HepG2 (cell line): ENCODE data around the gene TNFRSF25. TPM values are rescaled to one million over a fixed set of nuclear protein-coding genes. Genes with fewer than 3 reads are reported as not detected.

ENCODE experiments used
- ATAC-seq: fragments of 200-7000 bp; cut with Tn5 transposase; 3 replicates; pipeline ENCODE4 v1.9.1; 2020; ENCODE audit warnings: mild to moderate bottlenecking, moderate library complexity
- BruUV-seq: library from RNA; stranded (reverse); fragments of 400-500 nt; replicated peaks from 2 replicates; lab custom pipeline; 2021; lab: Mats Ljungman, UMichigan
- CTCF ChIA-PET: fragments of 300-600 bp; formaldehyde crosslinking; extraction: SDS; loops from one replicate; lab custom pipeline; 2021; ENCODE audit warnings: low total read pairs, inconsistent platforms, low intra/inter-chr PET ratio; lab: Yijun Ruan, JAX
- POLR2A ChIA-PET: fragments of 350-600 bp; sonication (Branson Sonifier 250); formaldehyde crosslinking; loops from one replicate; lab custom pipeline; 2020; ENCODE audit warnings: antibody characterized with exemption, inconsistent platforms; lab: Yijun Ruan, JAX
- DNase-seq: peaks from one replicate; pipeline ENCODE4 v3.0.0-alpha.2; 2015; ENCODE audit warnings: low spot score
- FAIRE-seq: peaks from 3 replicates; lab custom pipeline; 2011; peaks lifted over from hg19 to GRCh38; lab: Jason Lieb, UNC
- H2AFZ ChIP-seq: one replicate; pipeline ENCODE4 v1.6.1; 2011; ENCODE audit warnings: low read length, inconsistent platforms
- H3K27ac ChIP-seq: fragments of 300-600 bp; 3 replicates; pipeline ENCODE4 v1.8.0; 2011; ENCODE audit warnings: mixed run types, mild to moderate bottlenecking, mixed read lengths, low read length, inconsistent platforms; ENCODE audit not compliant: insufficient read depth; ENCODE audit errors: extremely low read length
- H3K27me3 ChIP-seq, 2 experiments: fragments of 200-600 bp in 1 of 2; 2 replicates in 1 of 2; 3 replicates in 1 of 2; pipeline versions ENCODE4 v1.6.0 to v1.8.0; 2011; ENCODE audit warnings: low read length in 2 of 2, mild to moderate bottlenecking in 2 of 2, moderate library complexity in 2 of 2, inconsistent platforms in 1 of 2; ENCODE audit not compliant: insufficient read depth in 2 of 2, control insufficient read depth in 1 of 2
- H3K36me3 ChIP-seq, 2 experiments: fragments of 200-600 bp in 1 of 2; replicated peaks in 1 of 2; 2 replicates in 1 of 2; 3 replicates in 1 of 2; pipeline versions ENCODE4 v1.5.1 to v1.8.0; 2011; ENCODE audit warnings: low read length in 2 of 2, inconsistent platforms in 1 of 2; ENCODE audit not compliant: insufficient read depth in 2 of 2, control insufficient read depth in 1 of 2
- H3K4me1 ChIP-seq: 2 replicates; pipeline ENCODE4 v1.5.1; 2012; ENCODE audit warnings: low read length, inconsistent platforms; ENCODE audit not compliant: insufficient read depth
- H3K4me2 ChIP-seq: 2 replicates; pipeline ENCODE4 v1.6.0; 2011; ENCODE audit warnings: low read depth, low read length, inconsistent platforms
- H3K4me3 ChIP-seq, 3 experiments: fragments of 200-600 bp in 1 of 3; sonication (generic), shearing (Covaris generic) in 1 of 3; replicated peaks in 1 of 3; 2 replicates each; pipeline ENCODE4 v1.5.1; 2011 to 2016; ENCODE audit warnings: low read length in 3 of 3, inconsistent platforms in 2 of 3, low read depth in 2 of 3, mild to moderate bottlenecking in 2 of 3, control low read depth in 1 of 3, mixed read lengths in 1 of 3; ENCODE audit not compliant: insufficient read depth in 1 of 3
- H3K79me2 ChIP-seq: one replicate; pipeline ENCODE4 v1.6.1; 2011; ENCODE audit warnings: low read length, inconsistent platforms; ENCODE audit not compliant: insufficient read depth
- H3K9ac ChIP-seq: 2 replicates; pipeline ENCODE4 v1.6.0; 2011; ENCODE audit warnings: mild to moderate bottlenecking, low read depth, low read length, inconsistent platforms; ENCODE audit not compliant: insufficient read depth
- H3K9me3 ChIP-seq: 2 replicates; pipeline ENCODE4 v1.5.1; 2012; ENCODE audit warnings: mild to moderate bottlenecking, low read length
- H4K20me1 ChIP-seq: 2 replicates; pipeline ENCODE4 v1.6.0; 2011; ENCODE audit warnings: inconsistent platforms, mild to moderate bottlenecking, low read length, moderate library complexity; ENCODE audit not compliant: insufficient read depth
- CREM ChIP-seq, 2 experiments: sonication (generic) in 1 of 2; formaldehyde crosslinking in 1 of 2; IDR thresholded peaks; 2 replicates each; pipeline versions ENCODE4 v1.4.0 to v1.6.1; 2016 to 2020; ENCODE audit warnings: antibody characterized with exemption in 1 of 2, mild to moderate bottlenecking in 1 of 2, missing genetic modification reagents in 1 of 2
- EZH2 ChIP-seq: conservative IDR thresholded peaks from 2 replicates; pipeline ENCODE4 v1.6.1; 2012; ENCODE audit warnings: mild to moderate bottlenecking, low read depth, low read length, moderate library complexity
- HNRNPLL ChIP-seq: fragments of 200-400 bp; formaldehyde crosslinking; IDR thresholded peaks from 2 replicates; pipeline ENCODE4 v1.6.1; 2017; ENCODE audit warnings: mild to moderate bottlenecking, low read depth, low read length; ENCODE audit not compliant: poor library complexity, severe bottlenecking
- KAT2B ChIP-seq: fragments of 150-350 bp; IDR thresholded peaks from 2 replicates; pipeline ENCODE4 v1.6.1; 2014; ENCODE audit warnings: low read depth, low read length, borderline replicate concordance
- KDM5A ChIP-seq: fragments of 200-600 bp; sonication (generic); IDR thresholded peaks from 2 replicates; pipeline ENCODE4 v1.7.0; 2018; ENCODE audit warnings: antibody characterized with exemption, mild to moderate bottlenecking, low read length, borderline replicate concordance
- SRSF9 ChIP-seq: fragments of 200-400 bp; formaldehyde crosslinking; IDR thresholded peaks from 2 replicates; pipeline ENCODE4 v1.6.1; 2018; ENCODE audit warnings: borderline replicate concordance, mild to moderate bottlenecking, low read depth, low read length; ENCODE audit not compliant: insufficient read depth, poor library complexity, severe bottlenecking
- ZNF17 ChIP-seq: sonication (generic); formaldehyde crosslinking; IDR thresholded peaks from 2 replicates; pipeline ENCODE4 v1.5.0; 2020; ENCODE audit warnings: mild to moderate bottlenecking, missing genetic modification reagents
- WGBS: methylation state at CpG from one replicate; pipeline ENCODE4 v1.1.6; 2017; ENCODE audit warnings: low lambda C conversion rate; 5-methylcytosine and 5-hydroxymethylcytosine counted together
- in situ Hi-C: cut with HindIII; loops from 2 replicates; pipeline ENCODE4 v1.10.0; 2017; ENCODE audit warnings: low pct_unique_long_range_greater_than_20kb; ENCODE audit not compliant: extremely low pct_ligation_motif_present
- intact Hi-C: fragments of 100-400 bp; cut with micrococcal nuclease; formaldehyde crosslinking; loops from one replicate; pipeline ENCODE4 v1.10.0; 2022; ENCODE audit not compliant: unreplicated experiment
- polyA plus RNA-seq, 8 experiments: library from polyadenylated mRNA; depleted of rRNA in 3 of 8; stranded (reverse) in 7 of 8; unstranded in 1 of 8; fragments of >200 nt; fragmentation: Illumina TruSeq in 4 of 8; extraction: Trizol in 4 of 8; gene quantifications; 2 replicates each; pipeline versions ENCODE4 v1.2.1 to v1.2.3, GENCODE V29; 2011 to 2016; ENCODE audit warnings: low read depth in 4 of 8, missing spikeins in 1 of 8, mixed read lengths in 1 of 8; ENCODE audit not compliant: insufficient read depth in 1 of 8
- total RNA-seq, 5 experiments: library from RNA; depleted of rRNA; stranded (reverse); fragments of >200 nt; fragmentation: Illumina TruSeq; extraction: Trizol; gene quantifications; 2 replicates each; pipeline ENCODE4 v1.2.3, GENCODE V29; 2016; ENCODE audit warnings: low read depth in 1 of 5
- TF ChIP-seq, protein P1 (sequence below): sonication (generic); formaldehyde crosslinking; IDR thresholded peaks from 2 replicates; pipeline ENCODE4 v1.4.0; 2020; ENCODE audit warnings: missing genetic modification reagents, mild to moderate bottlenecking, borderline replicate concordance
- TF ChIP-seq, protein P2 (sequence below): sonication (generic); formaldehyde crosslinking; IDR thresholded peaks from 2 replicates; pipeline ENCODE4 v1.9.0; 2022; ENCODE audit warnings: missing genetic modification reagents, mild to moderate bottlenecking, borderline replicate concordance
- TF ChIP-seq, protein P3 (sequence below): IDR thresholded peaks from 2 replicates; pipeline ENCODE4 v1.6.1; 2016; ENCODE audit warnings: missing biosample characterization, missing genetic modification reagents, low read depth

TNFRSF25 gene
- total and polyA plus RNA-seq, 2 of the 13 experiments (the other 11 are each of a cell fraction or from before 2014, with no cell fraction given): 1.4 to 1.5 TPM

DNA sequence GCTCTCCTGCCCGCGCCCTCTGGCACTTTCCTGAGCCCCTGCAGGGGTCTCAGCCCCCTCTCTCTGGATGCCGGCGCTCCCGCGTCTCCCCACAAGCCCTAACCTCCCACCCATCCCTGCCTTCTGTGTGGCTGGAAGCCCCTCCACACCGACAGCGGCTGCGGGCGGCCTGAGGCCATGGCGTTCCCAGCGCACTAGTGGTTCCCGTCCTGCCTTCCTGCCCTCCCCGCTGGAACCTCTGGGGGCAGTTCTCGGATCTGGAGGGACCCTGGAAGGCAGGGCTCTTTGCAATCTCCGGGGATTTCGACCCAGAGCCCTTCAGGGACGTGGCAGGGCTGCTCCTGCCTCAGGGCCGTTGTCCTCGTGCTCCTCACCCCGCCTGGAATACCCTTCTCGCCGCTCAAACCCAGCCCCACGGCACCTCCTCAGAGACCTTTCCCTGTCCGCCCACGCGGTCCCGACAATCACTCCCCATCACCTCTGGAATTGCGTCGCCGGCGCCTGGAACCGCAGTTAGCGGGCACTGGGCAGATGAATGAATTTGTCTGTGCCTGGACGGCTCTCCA is 41.9 kb downstream of the TNFRSF25 start:
- Histone ChIP-seq H2AFZ (no peak overlapping the region), H3K9ac (no peak overlapping the region), H3K4me2 (peak overlapping the region; percentile 52), H3K36me3 (no peaks in the 10 kb centered on the region), H3K4me3 (peak overlapping the region in 1 of 3 experiments; percentile 46; a peak in 1 of 6 replicates), H4K20me1 (no peaks in the 10 kb centered on the region; the same call in 1 of the 2 replicates), H3K27ac (no peak overlapping the region), H3K27me3 (peaks cover 41 to 84% of the 10 kb centered on the region in 2 experiments), H3K79me2 (no peaks in the 10 kb centered on the region), H3K4me1 (peaks cover 43% of the 10 kb centered on the region), H3K9me3 (no peaks in the 10 kb centered on the region)
- in situ Hi-C loops (no loop called here), intact Hi-C loops (no loop called here)
- ChIA-PET POLR2A (interaction anchor here (0.7 to 1.7 kb wide), 6 partner anchors 10 to 180 kb away, joined by 3 to 4 read pairs (median 3); no protein-coding TSS in a partner anchor), CTCF (interaction anchor here (1.6 kb wide), 1 partner anchor 14 kb away, joined by 12 read pairs; no protein-coding TSS in a partner anchor)
- FAIRE-seq: no peak
- no peak for DNase-seq
- BruUV-seq: no TSS peak
- peak; percentile 38 for ATAC-seq
- 14% methylated on average over 19 of the region's 35 CpGs for WGBS
- TF ChIP-seq EZH2 (peak; percentile 60), KDM5A (no peak), HNRNPLL (peak; percentile 95), ZNF17 (CRISPR knock-in tag) (no peak), SRSF9 (no peak), KAT2B (peak; percentile 14; the same call in 1 of the 2 replicates), CREM (IDR thresholded peaks at IDR 0.05) (no peak), CREM (CRISPR knock-in tag; IDR thresholded peaks at IDR 0.05) (no peak)
- TF ChIP-seq, protein P1, sequence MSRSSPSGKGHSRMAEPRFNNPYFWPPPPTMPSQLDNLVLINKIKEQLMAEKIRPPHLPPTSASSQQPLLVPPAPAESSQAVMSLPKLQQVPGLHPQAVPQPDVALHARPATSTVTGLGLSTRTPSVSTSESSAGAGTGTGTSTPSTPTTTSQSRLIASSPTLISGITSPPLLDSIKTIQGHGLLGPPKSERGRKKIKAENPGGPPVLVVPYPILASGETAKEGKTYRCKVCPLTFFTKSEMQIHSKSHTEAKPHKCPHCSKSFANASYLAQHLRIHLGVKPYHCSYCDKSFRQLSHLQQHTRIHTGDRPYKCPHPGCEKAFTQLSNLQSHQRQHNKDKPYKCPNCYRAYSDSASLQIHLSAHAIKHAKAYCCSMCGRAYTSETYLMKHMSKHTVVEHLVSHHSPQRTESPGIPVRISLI: no peak
- TF ChIP-seq, protein P2, sequence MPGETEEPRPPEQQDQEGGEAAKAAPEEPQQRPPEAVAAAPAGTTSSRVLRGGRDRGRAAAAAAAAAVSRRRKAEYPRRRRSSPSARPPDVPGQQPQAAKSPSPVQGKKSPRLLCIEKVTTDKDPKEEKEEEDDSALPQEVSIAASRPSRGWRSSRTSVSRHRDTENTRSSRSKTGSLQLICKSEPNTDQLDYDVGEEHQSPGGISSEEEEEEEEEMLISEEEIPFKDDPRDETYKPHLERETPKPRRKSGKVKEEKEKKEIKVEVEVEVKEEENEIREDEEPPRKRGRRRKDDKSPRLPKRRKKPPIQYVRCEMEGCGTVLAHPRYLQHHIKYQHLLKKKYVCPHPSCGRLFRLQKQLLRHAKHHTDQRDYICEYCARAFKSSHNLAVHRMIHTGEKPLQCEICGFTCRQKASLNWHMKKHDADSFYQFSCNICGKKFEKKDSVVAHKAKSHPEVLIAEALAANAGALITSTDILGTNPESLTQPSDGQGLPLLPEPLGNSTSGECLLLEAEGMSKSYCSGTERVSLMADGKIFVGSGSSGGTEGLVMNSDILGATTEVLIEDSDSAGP (CRISPR knock-in tag): peak; percentile 33; the same call in 1 of the 2 replicates
- TF ChIP-seq, protein P3, sequence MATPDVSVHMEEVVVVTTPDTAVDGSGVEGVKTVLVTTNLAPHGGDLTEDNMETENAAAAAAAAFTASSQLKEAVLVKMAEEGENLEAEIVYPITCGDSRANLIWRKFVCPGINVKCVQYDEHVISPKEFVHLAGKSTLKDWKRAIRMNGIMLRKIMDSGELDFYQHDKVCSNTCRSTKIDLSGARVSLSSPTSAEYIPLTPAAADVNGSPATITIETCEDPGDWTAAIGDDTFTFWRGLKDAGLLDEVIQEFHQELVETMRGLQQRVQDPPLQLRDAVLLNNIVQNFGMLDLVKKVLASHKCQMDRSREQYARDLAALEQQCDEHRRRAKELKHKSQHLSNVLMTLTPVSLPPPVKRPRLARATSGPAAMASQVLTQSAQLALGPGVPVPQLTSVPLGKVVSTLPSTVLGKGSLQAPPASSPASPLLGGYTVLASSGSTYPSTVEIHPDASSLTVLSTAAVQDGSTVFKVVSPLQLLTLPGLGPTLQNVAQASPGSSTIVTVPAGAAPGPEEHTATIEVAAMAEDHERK: no peak
